Measurements from ENCODE around the gene SP140.
"Not testable (repeated sequence)": the region's sequence is repeated elsewhere in the genome, so short reads cannot be mapped to it uniquely, and the experiment has no call there.

SP140 gene

GRCh38 chr2:230226051-230226551 is 565 bp downstream of the SP140 start:
- no peak for DNase-seq (ENCODE audit: low read depth)

- DNase-seq (ENCODE audit: low read depth): no peak
Measured at GRCh38 chr2:230227216-230227615, 1.7 kb downstream of the SP140 start.

GRCh38 chr2:230230087-230230486 is 4.6 kb downstream of the SP140 start:
- no peak for DNase-seq (ENCODE audit: low read depth)

GRCh38 chr2:230230496-230231200 is 5.1 kb downstream of the SP140 start:
- DNase-seq (ENCODE audit: low read depth): no peak

GRCh38 chr2:230231251-230231650 is 5.7 kb downstream of the SP140 start:
- DNase-seq (ENCODE audit: low read depth): no peak

GRCh38 chr2:230234122-230234722 is 8.7 kb downstream of the SP140 start:
- no peak for DNase-seq (ENCODE audit: low read depth)

- DNase-seq (ENCODE audit: low read depth): no peak
Measured at GRCh38 chr2:230234845-230235244, 9.3 kb downstream of the SP140 start.

GRCh38 chr2:230244211-230244610 is 18.7 kb downstream of the SP140 start:
- DNase-seq (ENCODE audit: low read depth): no peak

- DNase-seq (ENCODE audit: low read depth): no peak
Measured at GRCh38 chr2:230246206-230246605, 20.7 kb downstream of the SP140 start.

GRCh38 chr2:230250231-230250630 is 24.7 kb downstream of the SP140 start:
- DNase-seq (ENCODE audit: low read depth): no peak

GRCh38 chr2:230254152-230254881 is 28.8 kb downstream of the SP140 start:
- DNase-seq (ENCODE audit: low read depth): no peak

- no peak for DNase-seq (ENCODE audit: low read depth)
Measured at GRCh38 chr2:230256733-230257332, 31.3 kb downstream of the SP140 start.

GRCh38 chr2:230258483-230258882 is 32.9 kb downstream of the SP140 start:
- DNase-seq (ENCODE audit: low read depth): no peak

- DNase-seq (ENCODE audit: low read depth): no peak
Measured at GRCh38 chr2:230262246-230262645, 36.7 kb downstream of the SP140 start.

- DNase-seq (ENCODE audit: low read depth): not testable (repeated sequence)
Measured at GRCh38 chr2:230264945-230265344, 39.4 kb downstream of the SP140 start.

- no peak for DNase-seq (ENCODE audit: low read depth)
Measured at GRCh38 chr2:230266638-230267037, 41.1 kb downstream of the SP140 start.

- no peak for DNase-seq (ENCODE audit: low read depth)
Measured at GRCh38 chr2:230267059-230267458, 41.5 kb downstream of the SP140 start.

GRCh38 chr2:230267556-230267955 is 42.0 kb downstream of the SP140 start:
- no peak for DNase-seq (ENCODE audit: low read depth)

- no peak for DNase-seq (ENCODE audit: low read depth)
Measured at GRCh38 chr2:230268606-230269243, 43.2 kb downstream of the SP140 start.

GRCh38 chr2:230269715-230270114 is 44.2 kb downstream of the SP140 start:
- no peak for DNase-seq (ENCODE audit: low read depth)

- no peak for DNase-seq (ENCODE audit: low read depth)
Measured at GRCh38 chr2:230282936-230283335, 57.4 kb downstream of the SP140 start.

- no peak for DNase-seq (ENCODE audit: low read depth)
Measured at GRCh38 chr2:230286048-230286447, 60.5 kb downstream of the SP140 start.

All from stimulated activated CD8-positive, alpha-beta memory T cell treated with anti-CD3 and anti-CD28 coated beads, Interleukin-15, amount 100 ng/mL, for 1 hour (primary cell).